ENCODE results near the gene ULK2.

- TF ChIP-seq NRF1 (IDR thresholded peaks at IDR 0.05; ENCODE audit: low read depth, low read length), result no peak
- no peak for TF ChIP-seq POLR2AphosphoS5 (IDR thresholded peaks at IDR 0.05; ENCODE audit: low read depth, low read length)
- no peak for TF ChIP-seq CTCF (IDR thresholded peaks at IDR 0.05)
- no peak for TF ChIP-seq JUND (IDR thresholded peaks at IDR 0.05)
- TF ChIP-seq MAX (IDR thresholded peaks at IDR 0.05; ENCODE audit: low read depth), result no peak
- TF ChIP-seq NFIC (IDR thresholded peaks at IDR 0.05; ENCODE audit: borderline replicate concordance), result no peak
- TF ChIP-seq GATA2 (CRISPR knock-in tag; IDR thresholded peaks at IDR 0.05), result no peak
- TF ChIP-seq PBX3 (IDR thresholded peaks at IDR 0.05), result no peak
- no peak for TF ChIP-seq SIN3A (IDR thresholded peaks at IDR 0.05; ENCODE audit: borderline replicate concordance, low read depth, low read length)
- no peak for TF ChIP-seq MEF2A (IDR thresholded peaks at IDR 0.05; ENCODE audit: borderline replicate concordance, low read depth)
- TF ChIP-seq USF1 (IDR thresholded peaks at IDR 0.05; ENCODE audit: borderline replicate concordance, low read depth), result no peak
- TF ChIP-seq EZH2phosphoT487 (IDR thresholded peaks at IDR 0.05; ENCODE audit: borderline replicate concordance, low read depth), result no peak
- no peak for TF ChIP-seq ZBTB33 (IDR thresholded peaks at IDR 0.05; ENCODE audit: borderline replicate concordance, low read depth)
- TF ChIP-seq USF2 (IDR thresholded peaks at IDR 0.05; ENCODE audit: borderline replicate concordance, low read depth, low read length), result no peak
Observed at GRCh38 chr17:19796457-19796856, 71.3 kb downstream of the ULK2 start.

Data from SK-N-SH (cell line).